Panc1 (cell line): ENCODE results near the gene RNF214. TPM values are rescaled to one million over a fixed set of nuclear protein-coding genes. Genes with fewer than 3 reads are reported as not detected.

ENCODE experiments used
- ATAC-seq: fragments of 200-7000 bp; cut with Tn5 transposase; 2 replicates; pipeline ENCODE4 v1.9.1; 2020; ENCODE audit warnings: mild to moderate bottlenecking, moderate library complexity
- BruUV-seq: library from RNA; stranded (reverse); fragments of 400-500 nt; replicated peaks from 2 replicates; lab custom pipeline; 2021; lab: Mats Ljungman, UMichigan
- CTCF ChIA-PET: fragments of 300-600 bp; sonication (Branson Sonifier 250); formaldehyde crosslinking; loops from one replicate; lab custom pipeline; 2022; ENCODE audit warnings: antibody characterized with exemption; lab: Charles Lee
- POLR2A ChIA-PET: fragments of 300-600 bp; sonication (Branson Sonifier 250); formaldehyde crosslinking; loops from one replicate; lab custom pipeline; 2022; ENCODE audit warnings: antibody characterized with exemption; lab: Charles Lee
- DNase-seq: peaks from one replicate; pipeline ENCODE4 v3.0.0-alpha.2; 2010; ENCODE audit warnings: low read depth, low spot score
- H3K27ac ChIP-seq: 2 replicates; pipeline ENCODE4 v1.5.1; 2011; ENCODE audit warnings: mild to moderate bottlenecking, low read length, inconsistent platforms
- H3K27me3 ChIP-seq: fragments of 200-500 bp; sonication (Bioruptor generic); 2 replicates; pipeline ENCODE4 v1.6.0; 2014; ENCODE audit warnings: low read length, inconsistent platforms; ENCODE audit not compliant: control insufficient read depth, insufficient read depth
- H3K36me3 ChIP-seq: fragments of 200-500 bp; sonication (Bioruptor generic); 2 replicates; pipeline ENCODE4 v1.5.1; 2014; ENCODE audit warnings: inconsistent platforms, mild to moderate bottlenecking, low read length, moderate library complexity; ENCODE audit not compliant: control insufficient read depth, insufficient read depth
- H3K4me1 ChIP-seq: 2 replicates; pipeline ENCODE4 v1.5.1; 2011; ENCODE audit warnings: inconsistent platforms, mild to moderate bottlenecking, low read length, moderate library complexity; ENCODE audit not compliant: control insufficient read depth, insufficient read depth
- H3K4me3 ChIP-seq, 2 experiments: 2 replicates each; pipeline ENCODE4 v1.5.1; 2011 to 2012; ENCODE audit warnings: low read depth in 2 of 2, low read length in 2 of 2, mild to moderate bottlenecking in 2 of 2, inconsistent platforms in 1 of 2, moderate library complexity in 1 of 2
- H3K9me3 ChIP-seq: fragments of 200-500 bp; sonication (Bioruptor generic); 2 replicates; pipeline ENCODE4 v1.5.1; 2014; ENCODE audit warnings: low read depth, mild to moderate bottlenecking, inconsistent platforms, low read length, moderate library complexity; ENCODE audit not compliant: control insufficient read depth, insufficient read depth
- CTCF ChIP-seq: fragments of 450-650 bp; IDR thresholded peaks from 2 replicates; pipeline ENCODE4 v1.5.1; 2017; ENCODE audit warnings: mild to moderate bottlenecking
- POLR2AphosphoS5 ChIP-seq: IDR thresholded peaks from 2 replicates; pipeline ENCODE4 v1.6.1; 2012; ENCODE audit warnings: mild to moderate bottlenecking, low read depth, low read length, moderate library complexity
- REST ChIP-seq, 2 experiments: IDR thresholded peaks; 2 replicates each; pipeline ENCODE4 v1.6.1; 2011 to 2012; ENCODE audit warnings: low read depth in 2 of 2, control low read depth in 1 of 2, low read length in 1 of 2, mild to moderate bottlenecking in 1 of 2, moderate library complexity in 1 of 2; ENCODE audit not compliant: insufficient read depth in 1 of 2
- SIN3A ChIP-seq: IDR thresholded peaks from 2 replicates; pipeline ENCODE4 v1.6.1; 2012; ENCODE audit warnings: low read depth, mild to moderate bottlenecking, low read length, moderate library complexity, borderline replicate concordance; ENCODE audit not compliant: insufficient read depth
- TCF7L2 ChIP-seq: IDR thresholded peaks from 2 replicates; pipeline ENCODE4 v1.6.1; 2011; ENCODE audit warnings: mild to moderate bottlenecking, low read depth, low read length, inconsistent platforms
- in situ Hi-C: cut with HindIII; loops from 2 replicates; pipeline ENCODE4 v1.10.0; 2016; ENCODE audit warnings: low sequenced_read_pairs, low pct_unique_long_range_greater_than_20kb
- intact Hi-C: fragments of 100-400 bp; cut with micrococcal nuclease; formaldehyde crosslinking; loops from one replicate; pipeline ENCODE4 v1.10.0; 2022; ENCODE audit not compliant: unreplicated experiment
- total RNA-seq: library from RNA; stranded (reverse); gene quantifications from one replicate; pipeline ENCODE4 v1.2.1, GENCODE V29; 2021; ENCODE audit not compliant: unreplicated experiment

Gene RNF214
- total RNA-seq, 1 experiment from 2014 or later: 39.7 TPM

DNA sequence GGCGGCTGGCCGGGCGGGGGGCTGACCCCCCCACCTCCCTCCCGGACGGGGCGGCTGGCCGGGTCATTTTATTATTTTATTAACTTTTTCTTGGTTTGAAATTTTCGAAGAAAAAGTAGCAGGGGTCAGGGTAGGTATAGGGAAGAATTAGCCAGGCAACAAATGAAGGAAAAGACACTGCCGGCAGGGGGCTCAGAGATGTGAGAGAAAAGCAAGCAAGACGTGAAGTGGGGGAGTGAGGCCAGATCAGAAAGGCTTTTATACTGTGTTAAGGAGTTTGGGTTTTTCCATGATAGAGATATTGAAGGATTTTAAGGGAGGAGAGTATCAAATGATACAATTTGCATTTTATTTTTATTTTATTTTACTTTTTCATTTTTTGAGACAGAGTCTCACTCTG is 19.0 kb downstream of the RNF214 start:
- intact Hi-C loops: no loop called here
- CTCF ChIA-PET: no interaction called here

GRCh38 chr11:117255966-117256365 is 23.5 kb downstream of the RNF214 start:
- BruUV-seq: no TSS peak
- CTCF ChIA-PET: no interaction called here
- ATAC-seq (no peak), DNase-seq (no peak)
- Histone ChIP-seq H3K27me3 (no peaks in the 10 kb centered on the region), H3K36me3 (no peaks in the 10 kb centered on the region), H3K9me3 (no peaks in the 10 kb centered on the region), H3K4me1 (no peaks in the 10 kb centered on the region), H3K27ac (no peak overlapping the region), H3K4me3 (no peak overlapping the region)
- intact Hi-C loops (no loop called here), in situ Hi-C loops (no loop called here)
- TF ChIP-seq POLR2AphosphoS5 (no peak), TCF7L2 (no peak), SIN3A (no peak), REST (IDR thresholded peaks at IDR 0.05; ENCODE audit: insufficient read depth in 1 of 2, low read depth in 2 of 2, low read length in 1 of 2) (no peak), CTCF (no peak)
- POLR2A ChIA-PET: no interaction called here

More for the DNA sequence above, 19.0 kb downstream of the RNF214 start:
- Histone ChIP-seq H3K27me3 (no peaks in the 10 kb centered on the region), H3K36me3 (peaks cover 10% of the 10 kb centered on the region), H3K4me1 (no peaks in the 10 kb centered on the region), H3K4me3 (no peak overlapping the region), H3K27ac (no peak overlapping the region), H3K9me3 (no peaks in the 10 kb centered on the region)
- DNase-seq: no peak
- no TSS peak for BruUV-seq
- in situ Hi-C loops: no loop called here
- POLR2A ChIA-PET: no interaction called here
- TF ChIP-seq CTCF (no peak), TCF7L2 (no peak)
- ATAC-seq: no peak
